Chondrocyte (in vitro differentiated cells): ENCODE measurements around the gene ZNF175. TPM values are rescaled to one million over a fixed set of nuclear protein-coding genes. Genes with fewer than 3 reads are reported as not detected.

ENCODE experiments used
- DNase-seq: peaks from one replicate; pipeline ENCODE4 v3.0.0; 2021; ENCODE audit warnings: mixed read lengths, low spot score
- H3K27ac Mint-ChIP-seq: one replicate; pipeline ENCODE4 v1.8.0; 2021; ENCODE audit warnings: mild to moderate bottlenecking, moderate library complexity, mixed read lengths; ENCODE audit not compliant: unreplicated experiment
- H3K27me3 Mint-ChIP-seq: 2 replicates; pipeline ENCODE4 v1.8.0; 2021; ENCODE audit warnings: low read depth, mixed read lengths
- H3K36me3 Mint-ChIP-seq: 2 replicates; pipeline ENCODE4 v1.8.0; 2021; ENCODE audit warnings: low read depth, mixed read lengths
- H3K4me1 Mint-ChIP-seq: 2 replicates; pipeline ENCODE4 v1.8.0; 2021; ENCODE audit warnings: low read depth, mild to moderate bottlenecking, mixed read lengths
- H3K4me3 Mint-ChIP-seq: one replicate; pipeline ENCODE4 v1.8.0; 2021; ENCODE audit warnings: mild to moderate bottlenecking, moderate library complexity, mixed read lengths; ENCODE audit not compliant: unreplicated experiment
- H3K9me3 Mint-ChIP-seq: 2 replicates; pipeline ENCODE4 v1.8.0; 2021; ENCODE audit warnings: low read depth, mixed read lengths
- total RNA-seq: library from RNA; stranded (reverse); gene quantifications from 3 replicates; pipeline ENCODE4 v1.2.1, GENCODE V29; 2021
- TF ChIP-seq, protein P1 (sequence below): fragments of 200-600 bp; sonication (generic); IDR thresholded peaks from 2 replicates; pipeline ENCODE4 v1.5.0; 2021; ENCODE audit warnings: antibody characterized with exemption, mild to moderate bottlenecking, moderate library complexity

ZNF175 gene
- total RNA-seq, 1 donor from 2014 or later = 8.9 TPM

GRCh38 chr19:51564791-51565190 is 6.3 kb upstream of the ZNF175 start:
- Mint-ChIP-seq H3K27ac (no peak overlapping the region), H3K9me3 (no peaks in the 10 kb centered on the region), H3K4me1 (no peaks in the 10 kb centered on the region), H3K27me3 (peaks cover 35% of the 10 kb centered on the region), H3K36me3 (no peaks in the 10 kb centered on the region), H3K4me3 (no peak overlapping the region)
- TF ChIP-seq, protein P1, sequence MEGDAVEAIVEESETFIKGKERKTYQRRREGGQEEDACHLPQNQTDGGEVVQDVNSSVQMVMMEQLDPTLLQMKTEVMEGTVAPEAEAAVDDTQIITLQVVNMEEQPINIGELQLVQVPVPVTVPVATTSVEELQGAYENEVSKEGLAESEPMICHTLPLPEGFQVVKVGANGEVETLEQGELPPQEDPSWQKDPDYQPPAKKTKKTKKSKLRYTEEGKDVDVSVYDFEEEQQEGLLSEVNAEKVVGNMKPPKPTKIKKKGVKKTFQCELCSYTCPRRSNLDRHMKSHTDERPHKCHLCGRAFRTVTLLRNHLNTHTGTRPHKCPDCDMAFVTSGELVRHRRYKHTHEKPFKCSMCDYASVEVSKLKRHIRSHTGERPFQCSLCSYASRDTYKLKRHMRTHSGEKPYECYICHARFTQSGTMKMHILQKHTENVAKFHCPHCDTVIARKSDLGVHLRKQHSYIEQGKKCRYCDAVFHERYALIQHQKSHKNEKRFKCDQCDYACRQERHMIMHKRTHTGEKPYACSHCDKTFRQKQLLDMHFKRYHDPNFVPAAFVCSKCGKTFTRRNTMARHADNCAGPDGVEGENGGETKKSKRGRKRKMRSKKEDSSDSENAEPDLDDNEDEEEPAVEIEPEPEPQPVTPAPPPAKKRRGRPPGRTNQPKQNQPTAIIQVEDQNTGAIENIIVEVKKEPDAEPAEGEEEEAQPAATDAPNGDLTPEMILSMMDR = no peak
- DNase-seq = no peak

- H3K4me1 Mint-ChIP-seq = peaks cover 2% of the 10 kb centered on the region
- H3K36me3 Mint-ChIP-seq = no peaks in the 10 kb centered on the region
- H3K4me3 Mint-ChIP-seq = no peak overlapping the region
- H3K27me3 Mint-ChIP-seq = peaks cover 35% of the 10 kb centered on the region
- no peak for DNase-seq
- H3K9me3 Mint-ChIP-seq = no peaks in the 10 kb centered on the region
- TF ChIP-seq, protein P1 = no peak
- no peak overlapping the region for H3K27ac Mint-ChIP-seq
These were observed 5.5 kb upstream of the ZNF175 start for GRCh38 chr19:51565583-51565982.

- DNase-seq = no peak
- no peak overlapping the region for H3K27ac Mint-ChIP-seq
- TF ChIP-seq, protein P1 = no peak
- peaks cover 32% of the 10 kb centered on the region for H3K27me3 Mint-ChIP-seq
- H3K36me3 Mint-ChIP-seq = no peaks in the 10 kb centered on the region
- H3K4me1 Mint-ChIP-seq = peaks cover 9% of the 10 kb centered on the region
- no peak overlapping the region for H3K4me3 Mint-ChIP-seq
- H3K9me3 Mint-ChIP-seq = no peaks in the 10 kb centered on the region
These were observed 4.5 kb upstream of the ZNF175 start for GRCh38 chr19:51566489-51567100.

GRCh38 chr19:51567583-51567982 is 3.5 kb upstream of the ZNF175 start:
- H3K36me3 Mint-ChIP-seq = no peaks in the 10 kb centered on the region
- H3K9me3 Mint-ChIP-seq = no peaks in the 10 kb centered on the region
- H3K27me3 Mint-ChIP-seq = peaks cover 32% of the 10 kb centered on the region
- TF ChIP-seq, protein P1 = no peak
- no peak for DNase-seq
- no peak overlapping the region for H3K4me3 Mint-ChIP-seq
- no peak overlapping the region for H3K27ac Mint-ChIP-seq
- H3K4me1 Mint-ChIP-seq = peaks cover 19% of the 10 kb centered on the region

DNA sequence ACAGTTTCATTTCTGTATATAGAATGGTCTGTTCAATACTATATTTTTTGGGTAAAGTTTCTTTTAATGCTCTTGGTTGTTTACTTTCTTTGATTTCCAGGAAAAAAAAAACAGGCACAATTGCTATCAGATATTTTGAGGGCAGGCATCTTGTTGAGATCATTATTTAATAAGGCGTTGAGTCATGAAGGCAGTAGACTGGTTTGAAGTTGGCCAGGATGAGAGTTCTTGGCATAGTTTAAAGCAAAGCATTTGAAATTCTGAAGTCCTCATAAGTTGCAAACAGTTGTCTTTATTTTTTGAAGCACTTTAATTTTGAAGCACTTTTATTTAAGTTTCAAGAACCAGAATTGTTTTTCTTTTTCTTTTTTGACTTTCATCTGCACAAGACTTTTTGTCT is 2.6 kb upstream of the ZNF175 start:
- no peaks in the 10 kb centered on the region for H3K9me3 Mint-ChIP-seq
- peaks cover 2% of the 10 kb centered on the region for H3K36me3 Mint-ChIP-seq
- peaks cover 24% of the 10 kb centered on the region for H3K4me1 Mint-ChIP-seq
- TF ChIP-seq, protein P1 = no peak
- H3K27ac Mint-ChIP-seq = no peak overlapping the region
- H3K27me3 Mint-ChIP-seq = peaks cover 32% of the 10 kb centered on the region
- no peak for DNase-seq
- no peak overlapping the region for H3K4me3 Mint-ChIP-seq
